OCI-LY1 (cell line): ENCODE data around the gene ADD2.

Experiments
- EZH2 ChIP-seq: fragments of 200-600 bp; sonication (generic), shearing (Covaris generic); IDR thresholded peaks from 2 replicates; pipeline ENCODE4 v1.8.0; 2017; ENCODE audit warnings: borderline replicate concordance, mixed run types, mild to moderate bottlenecking, antibody characterized with exemption, low read length, moderate library complexity, mixed read lengths
- TF ChIP-seq, protein P1 (sequence below): fragments of 200-600 bp; sonication (generic), shearing (Covaris generic); IDR thresholded peaks from 2 replicates; pipeline ENCODE4 v1.5.1; 2017; ENCODE audit warnings: mild to moderate bottlenecking, antibody characterized with exemption, low read length, moderate library complexity, mixed read lengths

DNA sequence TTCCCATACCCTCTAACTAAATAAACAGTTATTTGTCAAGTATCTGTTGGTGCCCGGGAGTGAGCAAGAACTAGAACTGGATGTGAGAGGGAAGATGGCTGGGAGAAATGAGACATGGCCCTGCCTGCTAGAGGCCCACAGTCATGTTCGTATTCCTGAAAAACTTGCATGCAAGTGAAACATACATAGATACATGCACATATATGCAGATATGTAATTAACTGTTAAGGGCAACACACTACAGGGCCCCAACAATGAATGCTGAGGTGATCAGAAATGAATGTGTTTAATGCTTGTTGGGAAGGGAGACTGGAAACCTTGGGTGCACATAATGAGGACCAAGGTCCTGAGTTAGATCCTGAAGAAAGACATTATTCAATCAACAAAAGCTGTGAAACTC lies 49.8 kb downstream of the ADD2 start:
- TF ChIP-seq, protein P1, sequence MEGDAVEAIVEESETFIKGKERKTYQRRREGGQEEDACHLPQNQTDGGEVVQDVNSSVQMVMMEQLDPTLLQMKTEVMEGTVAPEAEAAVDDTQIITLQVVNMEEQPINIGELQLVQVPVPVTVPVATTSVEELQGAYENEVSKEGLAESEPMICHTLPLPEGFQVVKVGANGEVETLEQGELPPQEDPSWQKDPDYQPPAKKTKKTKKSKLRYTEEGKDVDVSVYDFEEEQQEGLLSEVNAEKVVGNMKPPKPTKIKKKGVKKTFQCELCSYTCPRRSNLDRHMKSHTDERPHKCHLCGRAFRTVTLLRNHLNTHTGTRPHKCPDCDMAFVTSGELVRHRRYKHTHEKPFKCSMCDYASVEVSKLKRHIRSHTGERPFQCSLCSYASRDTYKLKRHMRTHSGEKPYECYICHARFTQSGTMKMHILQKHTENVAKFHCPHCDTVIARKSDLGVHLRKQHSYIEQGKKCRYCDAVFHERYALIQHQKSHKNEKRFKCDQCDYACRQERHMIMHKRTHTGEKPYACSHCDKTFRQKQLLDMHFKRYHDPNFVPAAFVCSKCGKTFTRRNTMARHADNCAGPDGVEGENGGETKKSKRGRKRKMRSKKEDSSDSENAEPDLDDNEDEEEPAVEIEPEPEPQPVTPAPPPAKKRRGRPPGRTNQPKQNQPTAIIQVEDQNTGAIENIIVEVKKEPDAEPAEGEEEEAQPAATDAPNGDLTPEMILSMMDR = no peak
- no peak for TF ChIP-seq EZH2
